ENCODE results near the gene RASAL2. TPM values are rescaled to one million over a fixed set of nuclear protein-coding genes. Genes with fewer than 3 reads are reported as not detected.

Gene RASAL2
- total and polyA plus RNA-seq, 5 experiments from 2014 or later: not detected

DNA sequence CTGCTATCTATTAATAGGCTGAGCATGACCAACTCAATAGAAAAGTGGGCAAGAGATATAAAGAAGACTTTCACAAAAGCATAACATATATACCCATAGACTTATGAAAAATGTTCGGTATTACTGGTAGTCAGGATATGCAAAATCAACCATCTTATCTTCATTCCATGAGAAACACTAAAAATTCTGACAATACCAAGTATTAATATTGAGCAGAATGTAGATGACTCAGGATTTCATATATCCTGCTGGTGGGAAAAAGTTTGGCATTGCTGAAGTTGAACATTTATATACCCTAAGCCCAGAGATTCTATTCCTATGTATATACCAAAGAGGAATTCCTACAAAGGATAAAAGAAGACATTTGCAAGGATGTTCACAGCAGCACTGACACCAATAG is 264.6 kb downstream of the RASAL2 start:
- Mint-ChIP-seq H3K36me3 (no peaks in the 10 kb centered on the region), H3K4me1 (peaks cover 0 to under 1% (median 0%) of the 10 kb centered on the region in 4 donors), H3K9me3 (peaks cover 0 to 7% (median 2%) of the 10 kb centered on the region in 9 donors), H3K27ac (no peak overlapping the region), H3K4me3 (no peak overlapping the region), H3K27me3 (peaks cover 0 to 2% (median 0%) of the 10 kb centered on the region in 5 donors)
- no peak for ATAC-seq
- DNase-seq: no peak
- POLR2A ChIA-PET: no interaction called here

DNA sequence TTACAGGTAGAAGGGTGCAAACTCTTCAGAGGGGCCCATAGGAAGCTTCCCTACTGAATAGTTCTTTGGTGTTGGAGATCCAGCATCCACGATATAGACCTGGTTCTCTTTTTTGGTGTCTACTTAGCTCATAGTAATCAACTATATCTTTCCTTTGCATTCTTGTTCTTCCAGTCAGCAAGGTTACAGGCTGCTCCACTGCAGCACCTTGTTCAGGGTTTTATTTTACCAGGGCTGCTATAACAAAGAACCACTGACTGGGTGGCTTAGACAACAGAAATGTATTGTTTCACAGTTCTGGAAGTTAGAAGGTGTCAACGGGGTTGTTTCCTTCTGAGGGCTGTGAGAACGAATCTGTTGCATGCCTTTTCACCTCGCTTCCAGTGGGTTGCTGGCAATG is 266.5 kb downstream of the RASAL2 start:
- H3K4me3 Mint-ChIP-seq: no peak overlapping the region
- H3K4me1 Mint-ChIP-seq: no peaks in the 10 kb centered on the region
- H3K27me3 Mint-ChIP-seq: peaks cover 0 to 2% (median 0%) of the 10 kb centered on the region in 5 donors
- H3K36me3 Mint-ChIP-seq: no peaks in the 10 kb centered on the region
- no peak for DNase-seq
- no peak overlapping the region for H3K27ac Mint-ChIP-seq
- POLR2A ChIA-PET: no interaction called here
- no peak for ATAC-seq
- peaks cover 0 to 2% (median 0%) of the 10 kb centered on the region in 9 donors for H3K9me3 Mint-ChIP-seq

DNA sequence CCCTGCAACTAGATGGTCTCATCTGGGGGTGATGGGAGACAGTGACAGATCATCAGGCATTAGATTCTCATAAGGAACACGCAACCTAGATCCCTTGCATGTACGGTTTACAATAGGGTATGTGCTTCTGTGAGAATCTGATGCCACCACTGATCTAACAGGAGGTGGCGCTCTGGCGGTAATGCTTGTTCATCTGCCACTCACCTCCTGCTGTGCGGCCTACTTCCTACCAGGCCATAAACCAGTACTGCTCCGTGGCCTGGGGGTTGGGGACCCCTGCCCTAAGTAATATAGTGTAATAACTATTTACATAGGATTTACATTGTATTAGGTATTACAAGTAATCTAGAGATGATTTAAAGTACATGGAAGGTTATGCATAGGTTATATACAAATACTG is 267.9 kb downstream of the RASAL2 start:
- H3K9me3 Mint-ChIP-seq: no peaks in the 10 kb centered on the region
- H3K27me3 Mint-ChIP-seq: peaks cover 0 to 2% (median 0%) of the 10 kb centered on the region in 5 donors
- DNase-seq (no peak), ATAC-seq (no peak)
- H3K4me1 Mint-ChIP-seq: no peaks in the 10 kb centered on the region
- no peaks in the 10 kb centered on the region for H3K36me3 Mint-ChIP-seq
- no peak overlapping the region for H3K4me3 Mint-ChIP-seq
- POLR2A ChIA-PET: no interaction called here
- no peak overlapping the region for H3K27ac Mint-ChIP-seq

DNA sequence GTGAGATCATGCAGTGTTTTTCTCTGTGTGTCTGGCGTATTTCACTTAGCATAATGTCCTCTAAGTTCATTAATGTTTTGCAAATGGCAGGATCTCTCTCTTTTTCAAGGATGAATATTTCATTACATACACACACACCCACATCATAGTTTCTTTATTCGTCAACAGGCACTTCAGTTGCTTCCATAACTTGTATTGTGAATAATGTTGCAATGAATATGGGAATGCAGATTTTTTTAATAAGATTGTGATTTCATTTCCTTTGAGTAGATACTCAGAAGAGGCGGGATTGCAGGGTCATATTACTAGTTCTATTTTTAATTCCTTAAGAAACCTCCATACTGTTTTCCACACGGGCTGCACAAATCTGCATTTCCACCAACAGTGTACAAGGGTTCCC is 268.8 kb downstream of the RASAL2 start:
- no peak overlapping the region for H3K4me3 Mint-ChIP-seq
- ATAC-seq: no peak
- no peak for DNase-seq
- H3K9me3 Mint-ChIP-seq: no peaks in the 10 kb centered on the region
- H3K27me3 Mint-ChIP-seq: peaks cover 0 to 4% (median 0%) of the 10 kb centered on the region in 5 donors
- H3K4me1 Mint-ChIP-seq: no peaks in the 10 kb centered on the region
- H3K36me3 Mint-ChIP-seq: no peaks in the 10 kb centered on the region
- POLR2A ChIA-PET: no interaction called here
- H3K27ac Mint-ChIP-seq: no peak overlapping the region

DNA sequence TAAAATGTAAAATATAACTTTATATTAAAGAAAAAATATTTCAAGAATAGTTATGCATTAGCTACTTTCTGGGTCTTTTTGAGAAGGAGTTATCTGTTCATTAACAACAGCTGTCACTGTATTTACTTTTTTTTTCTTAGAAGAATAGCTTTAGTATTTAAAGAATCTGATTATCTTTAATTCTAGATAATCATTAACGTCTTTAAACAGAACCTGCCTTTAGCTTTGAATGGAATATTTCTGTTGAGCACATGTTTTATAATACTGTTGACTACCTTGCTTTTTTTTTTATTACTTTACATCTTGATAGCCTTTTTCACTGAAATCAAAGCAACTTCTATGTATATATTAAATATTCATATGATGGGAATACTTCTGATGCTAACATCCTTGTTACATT is 270.9 kb downstream of the RASAL2 start:
- no peaks in the 10 kb centered on the region for H3K9me3 Mint-ChIP-seq
- no peaks in the 10 kb centered on the region for H3K36me3 Mint-ChIP-seq
- DNase-seq (no peak), ATAC-seq (no peak)
- peaks cover under 1 to 6% (median 3%) of the 10 kb centered on the region in 5 donors for H3K27me3 Mint-ChIP-seq
- no peak overlapping the region for H3K27ac Mint-ChIP-seq
- POLR2A ChIA-PET: no interaction called here
- H3K4me1 Mint-ChIP-seq: no peaks in the 10 kb centered on the region
- no peak overlapping the region for H3K4me3 Mint-ChIP-seq

DNA sequence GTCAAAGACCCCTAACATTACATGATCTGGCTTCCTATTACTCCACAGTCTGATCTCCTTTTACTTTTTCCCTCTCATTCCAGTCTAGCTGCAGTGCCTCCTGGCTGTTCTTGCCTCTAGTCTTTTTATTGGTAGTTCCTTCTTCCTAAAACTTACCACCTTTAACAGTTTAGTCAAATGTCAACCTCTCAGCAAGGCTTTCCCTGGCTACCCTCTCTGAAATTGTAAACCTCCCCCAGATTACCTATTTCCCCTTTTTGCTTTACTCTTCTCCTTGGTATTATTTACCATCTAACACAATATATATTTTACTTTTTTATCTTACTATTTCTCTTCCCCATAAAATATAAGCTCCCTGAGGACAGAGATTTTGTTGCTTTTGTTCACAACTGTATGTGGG is 273.2 kb downstream of the RASAL2 start:
- no peak overlapping the region for H3K27ac Mint-ChIP-seq

DNA sequence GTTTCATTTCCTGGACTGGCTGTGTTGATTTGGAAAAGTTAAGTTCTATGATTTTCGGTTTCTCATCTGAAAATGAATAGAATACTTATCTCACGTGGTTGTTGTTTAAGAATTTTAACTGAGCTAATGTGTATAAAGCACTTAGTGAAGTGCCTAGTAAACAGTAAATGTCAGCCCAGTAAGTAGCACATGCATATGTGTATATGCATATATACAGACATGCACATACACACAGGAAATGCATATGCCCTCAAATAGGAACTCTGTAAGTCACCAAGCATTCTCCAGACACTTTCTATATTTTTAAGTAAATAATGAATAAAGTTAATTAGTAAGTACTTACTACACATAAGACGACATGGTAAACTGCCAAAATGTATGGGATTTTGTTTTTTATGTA is 274.3 kb downstream of the RASAL2 start:
- no peak for ATAC-seq
- H3K27me3 Mint-ChIP-seq: peaks cover 3 to 11% (median 4%) of the 10 kb centered on the region in 5 donors
- H3K36me3 Mint-ChIP-seq: no peaks in the 10 kb centered on the region
- no peaks in the 10 kb centered on the region for H3K9me3 Mint-ChIP-seq
- H3K27ac Mint-ChIP-seq: no peak overlapping the region
- DNase-seq: no peak
- POLR2A ChIA-PET: no interaction called here
- no peaks in the 10 kb centered on the region for H3K4me1 Mint-ChIP-seq
- H3K4me3 Mint-ChIP-seq: no peak overlapping the region

More for the DNA sequence above, 273.2 kb downstream of the RASAL2 start:
- POLR2A ChIA-PET: no interaction called here
- DNase-seq: no peak
- no peak overlapping the region for H3K4me3 Mint-ChIP-seq
- no peaks in the 10 kb centered on the region for H3K4me1 Mint-ChIP-seq
- H3K9me3 Mint-ChIP-seq: no peaks in the 10 kb centered on the region
- no peaks in the 10 kb centered on the region for H3K36me3 Mint-ChIP-seq
- ATAC-seq: no peak
- H3K27me3 Mint-ChIP-seq: peaks cover 2 to 11% (median 4%) of the 10 kb centered on the region in 5 donors

DNA sequence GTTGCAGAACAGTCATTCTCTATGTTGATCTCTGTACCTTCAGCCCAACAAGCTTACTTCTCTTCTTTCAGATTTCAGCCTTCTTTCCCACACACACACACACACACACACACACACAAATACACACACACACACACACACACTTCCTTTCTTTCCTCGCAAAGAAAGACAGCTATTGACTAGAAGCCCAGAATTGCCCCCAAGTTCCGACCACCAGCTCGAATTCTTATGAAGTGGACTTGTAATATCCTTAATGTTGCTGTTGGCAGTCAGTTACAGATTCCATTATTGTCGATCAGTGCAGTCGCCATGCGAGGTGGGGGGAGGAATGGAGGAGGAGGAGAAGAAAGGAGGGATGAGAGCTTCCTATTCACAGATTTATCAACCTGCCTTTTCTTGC is 277.3 kb downstream of the RASAL2 start:
- Mint-ChIP-seq H3K27ac (no peak overlapping the region), H3K27me3 (peaks cover 5 to 16% (median 7%) of the 10 kb centered on the region in 5 donors), H3K36me3 (no peaks in the 10 kb centered on the region)

DNA sequence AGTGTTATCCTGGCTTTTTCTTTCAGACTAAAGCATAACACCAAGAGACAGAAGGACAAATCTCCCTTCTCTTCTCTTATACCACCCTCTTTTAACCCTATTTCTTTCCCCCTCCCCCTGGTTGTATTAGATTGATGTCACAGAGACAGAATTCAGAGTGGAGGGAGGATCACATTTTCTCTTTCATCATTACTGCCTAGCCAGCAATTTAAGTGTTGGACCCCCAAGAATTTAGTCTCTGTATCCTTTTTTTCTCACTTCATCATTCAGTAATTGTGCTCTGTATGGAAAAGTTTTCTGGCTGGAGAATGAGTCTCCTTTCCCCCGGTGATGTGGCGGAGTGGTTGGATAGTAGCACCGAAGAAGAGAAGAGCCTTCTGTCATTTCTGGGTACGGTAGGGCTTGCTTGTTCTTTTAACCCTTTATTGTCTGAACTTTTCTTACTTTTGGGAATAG is 278.1 kb downstream of the RASAL2 start:
- Mint-ChIP-seq H3K4me3 (no peak overlapping the region), H3K36me3 (no peaks in the 10 kb centered on the region), H3K27me3 (peaks cover 5 to 16% (median 7%) of the 10 kb centered on the region in 5 donors), H3K9me3 (no peaks in the 10 kb centered on the region), H3K27ac (no peak overlapping the region), H3K4me1 (no peaks in the 10 kb centered on the region)
- ATAC-seq (no peak), DNase-seq (no peak)
- POLR2A ChIA-PET: no interaction called here

More for the DNA sequence above, 277.3 kb downstream of the RASAL2 start:
- Mint-ChIP-seq H3K4me1 (no peaks in the 10 kb centered on the region), H3K4me3 (no peak overlapping the region), H3K9me3 (no peaks in the 10 kb centered on the region)
- POLR2A ChIA-PET: no interaction called here
- DNase-seq: no peak
- ATAC-seq: no peak

DNA sequence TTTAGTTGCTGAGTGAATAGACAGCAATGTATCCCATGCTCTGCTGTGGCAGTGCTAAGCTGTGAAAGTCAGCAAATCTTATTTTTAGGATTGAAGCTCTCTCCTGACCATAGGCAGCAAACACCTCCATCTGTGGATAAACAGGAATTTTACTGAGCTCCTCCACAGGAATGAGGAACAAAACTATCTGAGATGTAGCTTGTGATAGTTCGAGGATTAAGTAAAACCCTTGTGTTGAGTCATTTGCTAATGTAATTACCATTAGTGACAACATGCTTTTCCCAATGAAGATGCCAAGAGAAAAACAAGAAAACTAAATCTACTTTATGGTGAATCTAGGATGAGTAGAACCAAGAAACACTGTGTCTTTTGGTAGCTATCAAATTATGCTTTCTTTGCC is 280.1 kb downstream of the RASAL2 start:
- no peaks in the 10 kb centered on the region for H3K9me3 Mint-ChIP-seq
- ATAC-seq: no peak
- no peaks in the 10 kb centered on the region for H3K36me3 Mint-ChIP-seq
- POLR2A ChIA-PET: no interaction called here
- H3K4me1 Mint-ChIP-seq: no peaks in the 10 kb centered on the region
- H3K27me3 Mint-ChIP-seq: peaks cover 2 to 11% (median 5%) of the 10 kb centered on the region in 5 donors
- no peak overlapping the region for H3K4me3 Mint-ChIP-seq
- H3K27ac Mint-ChIP-seq: no peak overlapping the region
- DNase-seq: no peak

DNA sequence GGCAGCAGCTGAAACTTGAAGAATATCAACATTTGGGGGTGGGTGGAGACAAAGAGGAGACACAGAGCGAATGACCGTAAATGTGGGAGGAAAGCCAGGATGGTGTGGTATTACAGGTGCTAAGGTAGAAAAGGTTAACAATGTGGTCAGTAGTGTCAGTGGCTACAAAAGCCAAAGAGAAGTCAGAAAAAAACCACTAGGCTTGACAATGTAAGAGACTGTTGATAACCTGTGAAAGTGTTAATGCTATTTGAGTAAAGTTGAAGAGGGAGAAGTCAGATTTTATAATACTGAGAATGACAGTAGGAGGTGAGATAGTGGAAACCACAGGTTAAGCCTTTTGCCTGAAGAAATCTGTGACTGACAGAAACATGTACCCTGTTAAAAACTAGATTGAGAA is 282.1 kb downstream of the RASAL2 start:
- Mint-ChIP-seq H3K9me3 (no peaks in the 10 kb centered on the region), H3K27me3 (peaks cover 0 to 11% (median 5%) of the 10 kb centered on the region in 5 donors), H3K4me3 (no peak overlapping the region), H3K27ac (no peak overlapping the region), H3K4me1 (peaks cover 0 to 1% (median 0%) of the 10 kb centered on the region in 4 donors), H3K36me3 (no peaks in the 10 kb centered on the region)
- POLR2A ChIA-PET: no interaction called here
- no peak for DNase-seq
- ATAC-seq: no peak

DNA sequence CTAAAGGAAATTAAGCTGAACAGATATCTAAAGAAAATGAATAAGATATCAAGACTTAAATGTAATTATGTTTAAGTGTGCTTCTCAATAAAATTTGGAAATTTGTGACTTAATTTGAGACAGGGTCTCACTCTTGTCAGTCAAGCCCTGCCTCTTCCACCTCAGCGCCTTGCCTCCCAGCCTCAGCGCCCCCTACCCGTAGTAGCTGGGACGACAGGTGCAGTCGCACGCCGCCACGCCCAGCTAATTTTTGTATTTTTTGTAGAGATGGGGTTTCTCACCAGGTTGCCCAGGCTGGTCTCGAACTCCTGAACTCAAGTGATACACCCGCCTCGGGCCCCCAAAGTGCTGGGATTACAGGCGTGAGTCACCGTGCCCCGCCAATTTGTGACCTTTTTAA is 285.9 kb downstream of the RASAL2 start:
- Mint-ChIP-seq H3K27me3 (peaks cover 0 to 5% (median 0%) of the 10 kb centered on the region in 5 donors), H3K4me1 (peaks cover 0 to 1% (median 0%) of the 10 kb centered on the region in 4 donors), H3K4me3 (no peak overlapping the region), H3K9me3 (no peaks in the 10 kb centered on the region), H3K36me3 (no peaks in the 10 kb centered on the region), H3K27ac (no peak overlapping the region)
- POLR2A ChIA-PET: no interaction called here
- DNase-seq (no peak), ATAC-seq (no peak)

DNA sequence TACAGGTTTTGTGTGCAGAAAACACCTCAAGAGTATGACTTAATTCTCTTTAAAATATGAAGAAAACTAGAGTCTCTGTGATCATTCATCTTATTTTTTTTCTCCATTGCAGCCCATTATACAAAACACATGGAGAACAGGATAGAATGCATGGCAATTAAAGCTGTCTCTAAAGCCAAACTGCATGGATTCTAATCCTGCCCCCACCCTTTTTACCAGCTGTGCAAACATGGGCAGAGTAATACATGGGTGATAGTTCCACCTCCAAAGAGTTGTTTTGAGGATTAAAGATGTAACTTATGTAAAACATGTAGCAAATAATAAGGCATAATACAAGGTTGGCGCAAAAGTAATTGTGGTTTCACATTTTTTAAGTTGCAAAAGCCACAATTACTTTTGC is 288.5 kb downstream of the RASAL2 start:
- H3K27me3 Mint-ChIP-seq: peaks cover 0 to 9% (median 0%) of the 10 kb centered on the region in 5 donors
- POLR2A ChIA-PET: no interaction called here

DNA sequence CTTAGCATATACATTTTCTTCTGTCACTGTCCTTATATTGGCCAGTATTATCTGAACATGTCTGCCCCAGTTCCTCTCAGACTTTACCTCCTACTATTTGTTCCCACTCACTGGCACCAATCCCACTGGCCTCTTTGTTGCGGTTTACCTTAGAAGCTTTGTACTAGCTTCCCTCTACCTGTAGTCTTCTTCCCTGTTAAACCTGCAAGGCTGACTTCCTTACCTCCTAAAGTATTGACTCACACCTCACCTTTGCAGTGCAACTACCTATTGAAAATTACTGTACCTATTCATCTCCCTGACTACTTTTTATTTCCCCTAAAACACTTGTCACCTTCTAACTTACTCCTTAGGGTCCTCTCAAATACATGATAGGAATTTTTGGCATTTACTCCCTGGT is 291.8 kb downstream of the RASAL2 start:
- ATAC-seq (no peak), DNase-seq (no peak)
- H3K4me1 Mint-ChIP-seq: no peaks in the 10 kb centered on the region
- POLR2A ChIA-PET: no interaction called here
- H3K27ac Mint-ChIP-seq: no peak overlapping the region
- no peaks in the 10 kb centered on the region for H3K36me3 Mint-ChIP-seq
- H3K9me3 Mint-ChIP-seq: no peaks in the 10 kb centered on the region
- H3K4me3 Mint-ChIP-seq: no peak overlapping the region
- peaks cover 0 to 14% (median 3%) of the 10 kb centered on the region in 5 donors for H3K27me3 Mint-ChIP-seq

More for the DNA sequence above, 288.5 kb downstream of the RASAL2 start:
- H3K27ac Mint-ChIP-seq: no peak overlapping the region
- no peaks in the 10 kb centered on the region for H3K9me3 Mint-ChIP-seq
- ATAC-seq: no peak
- H3K4me3 Mint-ChIP-seq: no peak overlapping the region
- no peak for DNase-seq
- H3K36me3 Mint-ChIP-seq: no peaks in the 10 kb centered on the region
- H3K4me1 Mint-ChIP-seq: peaks cover 0 to 1% (median 0%) of the 10 kb centered on the region in 4 donors
